8988T (cell line): ENCODE measurements around the gene LPAR2.
"Not testable (repeated sequence)": the region's sequence is repeated elsewhere in the genome, so short reads cannot be mapped to it uniquely, and the experiment has no call there.

ENCODE experiments used
- DNase-seq: peaks from one replicate; pipeline ENCODE4 v3.0.0; 2011

The LPAR2 gene

DNA sequence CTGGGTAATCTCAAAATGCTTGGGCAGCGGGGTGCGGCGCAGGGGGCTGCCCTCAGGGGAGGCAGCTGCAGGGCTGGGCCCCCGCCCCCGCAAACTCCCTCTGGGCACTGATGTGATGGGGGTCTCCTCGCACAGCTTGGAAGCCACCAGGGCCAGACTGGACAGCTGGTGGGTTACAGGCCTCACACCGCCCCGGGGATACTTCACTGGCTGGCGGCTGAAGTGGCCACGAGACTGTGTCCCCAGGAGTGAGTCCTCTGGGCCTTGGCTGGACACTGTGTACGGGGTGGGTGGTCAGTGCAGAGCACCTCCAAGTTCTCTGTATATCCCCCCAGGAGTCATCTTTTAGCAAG lies 2.0 kb upstream of the LPAR2 start:
- no peak for DNase-seq

- DNase-seq: peak; percentile 57
These were observed 598 bp upstream of the LPAR2 start for GRCh38 chr19:19628501-19629134.

DNA sequence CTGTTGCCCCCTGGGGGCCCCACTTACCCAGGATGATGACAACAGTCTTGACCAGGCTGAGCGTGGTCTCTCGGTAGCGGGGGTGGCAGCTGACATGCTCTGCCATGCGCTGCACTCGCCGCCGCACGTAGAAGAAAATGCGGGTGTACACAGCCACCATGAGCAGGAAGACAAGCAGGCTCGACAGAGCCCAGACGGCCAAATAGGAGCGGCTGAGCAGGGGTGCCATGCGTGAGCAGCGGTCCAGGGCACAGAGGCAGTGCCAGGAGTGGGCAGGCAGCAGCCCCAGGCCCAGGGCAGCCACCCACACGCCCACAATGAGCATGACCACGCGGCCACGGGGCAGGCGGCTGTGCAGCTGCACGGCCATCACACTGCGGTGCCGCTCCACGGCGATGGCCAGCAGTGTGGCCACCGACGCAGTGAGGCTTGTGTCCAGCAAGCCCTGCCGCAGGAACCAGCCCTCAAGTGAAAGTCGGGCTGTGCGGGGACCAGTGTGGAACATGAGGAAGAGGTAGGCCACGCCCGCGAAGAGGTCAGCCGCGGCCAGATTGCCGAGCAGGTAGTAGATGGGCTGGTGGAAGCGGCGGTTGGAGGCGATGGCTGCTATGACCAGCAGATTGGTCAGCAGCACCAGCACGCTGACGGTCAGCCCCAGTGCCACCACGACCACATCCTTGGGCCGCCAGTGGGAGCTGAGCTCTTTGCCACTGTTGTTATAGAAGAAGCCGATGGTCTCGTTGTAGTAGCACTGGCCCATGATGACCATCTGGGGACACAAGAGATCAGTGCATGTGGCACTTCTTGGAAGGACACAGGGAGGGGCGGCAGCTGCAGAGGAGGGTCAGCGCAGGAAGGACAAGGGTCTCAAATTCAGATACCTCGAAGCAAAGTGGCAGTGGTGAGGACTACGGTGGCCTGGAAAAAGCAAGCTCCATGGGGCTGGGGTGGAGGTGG lies 1.2 kb downstream of the LPAR2 start:
- DNase-seq: peak; percentile 23

DNA sequence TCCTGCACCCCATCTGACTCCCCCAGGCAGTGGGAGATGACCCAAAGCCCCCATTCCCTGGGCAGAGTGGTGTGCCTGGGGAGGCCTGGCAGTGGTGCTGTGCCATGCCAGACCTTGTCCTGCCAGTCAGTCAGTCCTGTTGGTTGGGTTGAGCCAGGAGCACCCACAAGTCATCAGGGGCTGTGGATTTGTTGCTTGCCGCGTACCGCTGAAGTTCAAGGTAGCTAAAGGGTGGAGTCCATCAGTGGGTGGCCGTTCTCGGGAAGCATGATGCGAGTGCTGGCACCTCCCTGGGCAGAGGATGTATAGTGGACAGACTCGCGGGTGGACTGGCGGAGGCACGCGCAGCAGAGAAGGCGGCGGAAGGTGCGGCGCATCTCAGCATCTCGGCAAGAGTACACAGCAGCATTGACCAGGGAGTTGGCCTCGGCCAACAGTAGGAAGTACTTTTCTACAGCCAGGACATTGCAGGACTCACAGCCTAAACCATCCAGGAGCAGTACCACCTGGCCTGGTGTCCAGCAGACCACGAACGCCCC lies 3.9 kb downstream of the LPAR2 start:
- DNase-seq: peak; percentile 27

GRCh38 chr19:19623383-19623782 lies 4.6 kb downstream of the LPAR2 start:
- no peak for DNase-seq

DNA sequence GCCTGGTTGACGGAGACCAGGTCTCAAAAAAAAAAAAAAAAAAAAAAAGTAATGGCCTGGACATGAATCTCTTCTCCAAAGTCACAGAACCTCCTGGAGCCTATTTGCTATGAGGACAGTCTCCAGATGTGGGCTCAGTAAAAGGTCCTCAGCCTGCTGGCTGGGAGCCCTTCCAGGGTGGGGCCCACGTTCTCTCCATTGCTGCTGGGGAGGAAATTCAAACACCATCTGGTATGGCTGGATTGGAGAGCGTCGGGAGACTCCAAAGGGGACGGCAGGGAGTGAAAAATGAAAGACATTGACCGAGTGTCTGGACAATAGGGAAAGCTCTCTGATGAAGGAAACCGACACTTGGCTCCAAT lies 8.2 kb downstream of the LPAR2 start:
- DNase-seq: no peak

GRCh38 chr19:19619181-19619848 lies 8.7 kb downstream of the LPAR2 start:
- no peak for DNase-seq

DNA sequence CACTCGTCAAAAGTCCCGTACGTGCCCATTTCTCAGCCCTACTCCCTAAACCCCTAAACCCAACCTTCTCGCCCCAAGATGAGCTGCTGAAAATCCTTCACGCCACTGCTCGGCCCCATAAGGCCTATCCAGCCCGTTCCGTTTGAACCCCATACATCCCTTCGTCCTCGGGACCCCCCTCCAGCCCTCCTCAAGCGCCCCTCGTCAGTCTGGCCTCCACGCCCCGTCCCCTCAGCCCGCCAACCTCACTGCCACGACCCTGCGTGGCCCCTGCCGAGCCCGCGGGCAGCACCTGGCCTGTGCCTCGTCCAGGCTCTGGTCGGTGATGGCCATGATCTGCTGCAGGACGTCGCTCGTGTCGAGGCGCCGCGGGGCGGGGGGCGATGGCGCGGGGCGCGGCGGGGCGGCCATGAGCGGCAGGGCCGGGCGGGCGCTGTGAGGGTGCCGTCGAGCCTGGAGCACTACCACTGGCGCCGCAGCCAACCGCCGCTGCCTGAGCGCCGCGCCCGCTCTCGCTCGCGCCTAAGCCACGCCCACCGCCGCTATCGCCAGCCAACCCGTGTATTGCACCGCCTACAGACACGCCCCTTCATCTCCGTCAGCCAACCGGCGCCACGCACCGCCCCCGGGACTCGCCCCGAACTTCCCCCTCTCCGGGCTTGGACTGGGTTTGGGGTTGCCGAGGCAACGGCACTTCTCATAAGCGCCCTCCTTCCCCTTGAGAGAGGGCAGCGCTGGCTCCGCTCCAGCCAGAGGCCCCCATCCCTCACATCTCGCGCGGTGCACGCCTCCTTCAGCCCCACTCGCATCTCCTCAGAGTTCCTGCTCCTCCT lies 9.6 kb downstream of the LPAR2 start, which contains the start of gene PBX4:
Gene PBX4, minus strand, starts transcription at position 469 of the 833 bp plus-strand sequence. Its CDS starts 58 bp downstream, at position 411.
- DNase-seq: peak; percentile 88

DNA sequence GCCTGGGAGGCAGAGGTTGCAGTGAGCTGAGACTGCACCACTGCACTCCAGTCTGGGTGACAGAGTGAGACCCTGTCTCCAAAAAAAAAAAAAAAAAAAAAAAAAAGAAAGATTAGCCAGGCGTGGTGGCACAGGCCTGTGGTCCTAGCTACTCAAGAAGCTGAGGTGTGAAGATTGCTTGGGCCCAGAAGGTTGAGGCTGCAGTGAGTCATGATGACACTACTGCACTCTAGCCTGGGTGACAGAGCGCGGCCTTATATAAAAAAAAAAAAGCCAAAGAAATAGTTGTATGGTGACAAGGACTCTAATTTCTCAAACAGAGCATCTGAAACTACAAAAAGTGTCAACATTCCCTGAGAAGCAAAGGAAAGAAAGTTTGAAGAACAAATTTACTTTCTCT lies 12.9 kb downstream of the LPAR2 start:
- no peak for DNase-seq

DNA sequence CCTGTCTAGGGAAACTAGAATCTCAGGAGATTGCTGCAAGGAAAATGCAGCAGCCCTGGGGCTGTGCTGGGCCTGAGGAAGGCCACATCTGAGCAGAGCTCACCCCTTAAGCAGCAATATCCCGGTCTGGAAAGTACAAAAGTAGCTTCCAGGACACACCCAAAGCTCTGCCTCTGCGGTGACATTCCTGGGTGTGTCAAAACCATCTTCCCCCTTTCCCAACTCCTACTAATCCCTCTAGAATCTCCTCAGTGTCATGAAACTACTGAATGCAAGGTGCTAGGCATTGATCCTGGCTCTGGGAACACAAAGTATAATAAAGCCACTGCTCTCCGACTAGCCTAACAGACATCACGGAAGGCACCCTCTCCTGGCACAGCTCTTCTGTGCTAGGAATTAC lies 14.5 kb downstream of the LPAR2 start:
- no peak for DNase-seq

DNA sequence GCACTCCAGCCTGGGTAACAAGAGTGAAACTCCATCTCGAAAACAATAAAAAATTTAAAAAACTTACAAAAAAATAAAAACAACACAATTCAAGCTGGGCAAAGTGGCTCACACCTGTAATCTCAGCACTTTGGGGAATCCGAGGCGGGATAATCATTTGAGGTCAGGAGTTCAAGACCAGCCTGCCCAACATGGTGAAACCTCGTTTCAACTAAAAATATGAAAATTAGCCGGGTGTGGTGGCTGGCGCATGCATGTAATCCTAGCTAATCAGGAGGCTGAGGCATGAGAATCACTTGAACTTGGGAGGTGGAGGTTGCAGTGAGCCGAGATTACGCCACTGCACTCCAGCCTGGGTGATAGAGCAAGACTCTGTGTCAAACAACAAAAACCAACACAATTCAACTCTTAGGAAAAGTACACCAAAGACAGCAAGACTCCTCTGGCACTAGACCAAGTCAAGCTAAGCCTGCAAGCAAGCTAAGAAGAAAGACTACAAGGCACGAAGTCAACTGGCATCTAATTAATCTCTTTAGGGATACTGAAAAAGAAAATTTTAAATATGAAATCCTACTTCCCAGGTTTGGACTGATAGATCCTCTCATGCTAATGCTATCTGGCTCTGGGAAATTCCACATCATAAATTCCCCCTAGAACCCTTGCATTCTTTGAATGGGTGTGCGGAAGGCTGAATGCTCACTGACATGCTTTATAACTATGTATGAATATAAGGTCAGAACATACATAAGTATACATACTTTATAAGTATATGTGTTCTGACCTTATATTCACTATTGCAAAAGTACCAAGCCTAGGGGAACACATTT lies 17.4 kb downstream of the LPAR2 start:
- DNase-seq: no peak

DNA sequence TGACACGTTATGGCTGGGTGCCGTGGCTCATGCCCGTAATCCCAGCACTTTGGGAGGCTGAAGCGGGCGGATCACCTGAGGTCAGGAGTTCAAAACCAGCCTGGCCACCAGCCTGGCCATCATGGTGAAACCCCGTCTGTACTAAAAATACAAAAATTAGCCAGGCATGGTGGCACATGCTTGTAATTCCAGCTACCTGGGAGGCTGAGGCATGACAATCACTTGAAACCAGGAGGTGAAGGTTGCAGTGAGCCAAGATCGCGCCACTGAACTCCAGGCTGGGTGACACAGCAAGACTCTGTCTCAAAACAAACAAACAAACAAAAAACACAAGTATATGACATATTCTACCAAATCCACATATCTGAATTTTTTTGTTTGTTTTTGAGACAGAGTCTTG lies 21.3 kb downstream of the LPAR2 start:
- not testable (repeated sequence) for DNase-seq

- no peak for DNase-seq
These were observed 22.0 kb downstream of the LPAR2 start for GRCh38 chr19:19606021-19606420.

- DNase-seq: no peak
These were observed 25.2 kb downstream of the LPAR2 start for GRCh38 chr19:19602713-19603324.

- no peak for DNase-seq
These were observed 25.8 kb downstream of the LPAR2 start for GRCh38 chr19:19602136-19602712.

DNA sequence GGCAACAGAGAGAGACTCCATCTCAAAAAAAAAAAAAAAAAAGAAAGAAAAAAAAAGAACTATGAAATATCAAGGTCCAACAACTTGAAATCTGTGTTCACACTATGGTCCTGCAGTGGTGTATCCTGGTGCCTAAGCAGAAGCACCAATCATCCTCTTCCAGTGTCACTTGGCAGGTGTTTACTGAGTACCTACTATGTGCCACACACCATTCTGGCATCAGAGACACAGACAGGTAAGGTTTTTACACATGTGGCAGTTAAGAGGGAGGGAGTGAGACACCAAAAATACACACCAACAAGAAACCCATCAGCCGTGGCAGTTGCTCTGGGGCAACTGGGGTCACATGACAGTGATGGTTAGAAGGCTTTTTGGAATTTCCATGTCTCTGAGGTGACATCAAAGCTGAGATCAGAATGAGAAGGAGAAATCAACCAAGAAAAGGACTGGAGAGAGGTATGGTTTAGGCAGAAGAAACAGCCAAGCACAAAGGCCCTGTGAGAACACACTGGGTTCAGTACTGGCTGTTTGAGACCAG lies 27.2 kb downstream of the LPAR2 start:
- no peak for DNase-seq

- DNase-seq: not testable (repeated sequence)
These were observed 29.1 kb downstream of the LPAR2 start for GRCh38 chr19:19598728-19599451.

- no peak for DNase-seq
These were observed 30.2 kb downstream of the LPAR2 start for GRCh38 chr19:19597809-19598306.

DNA sequence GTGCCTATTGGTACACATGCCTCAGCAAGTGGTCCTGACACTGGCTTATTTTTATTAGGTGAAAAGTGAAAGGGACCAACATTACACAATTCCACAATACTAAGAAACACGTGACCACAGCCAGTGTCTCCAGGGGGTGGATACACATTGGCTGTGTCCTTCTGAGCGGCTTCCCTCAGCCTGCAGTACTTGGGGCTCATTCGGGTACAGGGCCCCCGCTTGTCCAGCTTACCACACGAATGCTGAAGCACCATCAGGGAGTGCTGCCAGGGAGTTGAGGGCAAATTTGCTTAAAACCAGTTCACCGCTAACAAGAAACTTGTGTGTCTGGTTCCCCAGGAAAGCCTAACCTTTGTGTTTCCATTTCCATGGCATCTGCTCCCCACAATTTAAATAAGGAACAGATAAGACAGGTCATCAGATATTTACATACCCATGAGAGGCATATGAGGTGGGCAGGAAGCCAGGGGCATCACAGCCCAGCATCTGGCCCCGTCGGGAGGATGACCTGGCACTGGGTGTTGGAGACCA lies 32.8 kb downstream of the LPAR2 start:
- DNase-seq: no peak
